B cell (primary cell): ENCODE measurements around the gene SPPL2A. TPM values are rescaled to one million over a fixed set of nuclear protein-coding genes. Genes with fewer than 3 reads are reported as not detected.

Experiments used
- ATAC-seq: fragments of 200-7000 bp; cut with Tn5 transposase; one replicate; pipeline ENCODE4 v1.10.0; 2021; ENCODE audit warnings: low read depth, mild to moderate bottlenecking, moderate number of reproducible peaks, moderate library complexity
- CTCF ChIA-PET: fragments of 350-600 bp; sonication (Branson Sonifier 250); formaldehyde crosslinking; loops from one replicate; lab custom pipeline; 2021; ENCODE audit warnings: antibody characterized with exemption, inconsistent platforms; lab: Charles Lee
- POLR2A ChIA-PET: fragments of 350-600 bp; sonication (Branson Sonifier 250); formaldehyde crosslinking; loops from one replicate; lab custom pipeline; 2021; ENCODE audit warnings: antibody characterized with exemption; lab: Charles Lee
- DNase-seq: peaks from one replicate; pipeline ENCODE4 v3.0.0; 2013
- H2AFZ ChIP-seq: 2 replicates; pipeline ENCODE4 v1.6.1; 2012; ENCODE audit warnings: mild to moderate bottlenecking, low read depth, low read length; ENCODE audit not compliant: insufficient read depth, poor library complexity, severe bottlenecking
- H3K27ac ChIP-seq, 2 donors: 1 replicate in 1 of 2; 2 replicates in 1 of 2; pipeline ENCODE4 v1.5.1; 2012 to 2013; ENCODE audit warnings: low read length in 2 of 2, mild to moderate bottlenecking in 2 of 2, moderate library complexity in 1 of 2
- H3K27me3 ChIP-seq, 4 experiments: fragments of 200-600 bp in 1 of 4; sonication (generic) in 1 of 4; replicated peaks in 1 of 4; 1 replicate in 2 of 4; 2 replicates in 2 of 4; pipeline versions ENCODE4 v1.6.1 to v1.7.0; 2013 to 2016; ENCODE audit warnings: low read length in 3 of 4, mild to moderate bottlenecking in 2 of 4, mixed read lengths in 1 of 4, moderate library complexity in 1 of 4; ENCODE audit not compliant: insufficient read depth in 4 of 4, control insufficient read depth in 3 of 4; ENCODE audit errors: control extremely low read depth in 1 of 4
- H3K36me3 ChIP-seq, 2 experiments: replicated peaks in 1 of 2; 1 replicate in 1 of 2; 2 replicates in 1 of 2; pipeline versions ENCODE4 v1.6.1 to v1.7.1; 2013; ENCODE audit warnings: low read length in 1 of 2; ENCODE audit not compliant: insufficient read depth in 2 of 2, control insufficient read depth in 1 of 2; ENCODE audit errors: control extremely low read depth in 1 of 2, extremely low read depth in 1 of 2
- H3K4me1 ChIP-seq, 2 donors: fragments of 200-600 bp in 1 of 2; sonication (generic) in 1 of 2; 1 replicate in 1 of 2; 2 replicates in 1 of 2; pipeline versions ENCODE4 v1.5.1 to v1.6.1; 2013 to 2017; ENCODE audit warnings: low read length in 2 of 2; ENCODE audit not compliant: control insufficient read depth in 2 of 2, insufficient read depth in 2 of 2
- H3K4me2 ChIP-seq: replicated peaks from 2 replicates; pipeline ENCODE3; 2012; ENCODE audit warnings: mild to moderate bottlenecking, low read depth, low read length; ENCODE audit not compliant: poor library complexity, severe bottlenecking
- H3K4me3 ChIP-seq, 5 experiments: fragments of 200-600 bp in 1 of 5; sonication (generic) in 1 of 5; 1 replicate in 3 of 5; 2 replicates in 2 of 5; pipeline versions ENCODE4 v1.5.1 to v1.7.0; 2011 to 2016; ENCODE audit warnings: low read length in 4 of 5, mild to moderate bottlenecking in 4 of 5, low read depth in 2 of 5, control low read depth in 1 of 5, moderate library complexity in 1 of 5; ENCODE audit not compliant: insufficient read depth in 1 of 5; ENCODE audit errors: control extremely low read depth in 1 of 5, extremely low read depth in 1 of 5
- H3K79me2 ChIP-seq: fragments of 200-600 bp; sonication (generic); one replicate; pipeline ENCODE4 v1.6.0; 2016; ENCODE audit warnings: low read length; ENCODE audit not compliant: control insufficient read depth, insufficient read depth
- H3K9ac ChIP-seq: fragments of 200-600 bp; sonication (generic); 2 replicates; pipeline ENCODE4 v1.6.1; 2017; ENCODE audit warnings: mild to moderate bottlenecking, low read length, moderate library complexity
- H3K9me3 ChIP-seq, 3 donors: one replicate each; pipeline versions ENCODE4 v1.6.1 to v1.7.1; 2013; ENCODE audit warnings: low read length in 2 of 3; ENCODE audit not compliant: control insufficient read depth in 2 of 3, insufficient read depth in 1 of 3; ENCODE audit errors: control extremely low read depth in 1 of 3
- H4K20me1 ChIP-seq: 2 replicates; pipeline ENCODE4 v1.6.0; 2012; ENCODE audit warnings: mild to moderate bottlenecking, low read length; ENCODE audit not compliant: insufficient read depth, control insufficient read depth, poor library complexity, severe bottlenecking
- H3K27ac Mint-ChIP-seq: one replicate; pipeline ENCODE4 v1.8.0; 2021; ENCODE audit warnings: mixed read lengths
- H3K27me3 Mint-ChIP-seq: one replicate; pipeline ENCODE4 v1.8.0; 2021; ENCODE audit warnings: mixed read lengths
- H3K4me1 Mint-ChIP-seq: one replicate; pipeline ENCODE4 v1.8.0; 2021; ENCODE audit warnings: mixed read lengths
- H3K4me3 Mint-ChIP-seq: one replicate; pipeline ENCODE4 v1.8.0; 2021; ENCODE audit warnings: mixed read lengths
- H3K9me3 Mint-ChIP-seq: one replicate; pipeline ENCODE4 v1.8.0; 2022; ENCODE audit warnings: mixed read lengths; ENCODE audit not compliant: insufficient read depth
- CTCF ChIP-seq: fragments of 200-600 bp; IDR thresholded peaks from one replicate; pipeline ENCODE4 v1.8.0; 2022; ENCODE audit warnings: antibody characterized with exemption, mild to moderate bottlenecking
- EZH2 ChIP-seq: IDR thresholded peaks from 2 replicates; pipeline ENCODE4 v1.6.1; 2012; ENCODE audit warnings: borderline replicate concordance, low read depth, mild to moderate bottlenecking, moderate library complexity, low read length; ENCODE audit not compliant: insufficient read depth, poor library complexity, severe bottlenecking
- WGBS: methylation state at CpG from one replicate; pipeline ENCODE4 v1.1.5; 2013; ENCODE audit warnings: missing lambda C conversion rate; ENCODE audit not compliant: insufficient coverage; 5-methylcytosine and 5-hydroxymethylcytosine counted together
- intact Hi-C: fragments of 100-400 bp; cut with micrococcal nuclease; formaldehyde crosslinking; loops from one replicate; pipeline ENCODE4 v1.10.0; 2022
- polyA plus RNA-seq: library from polyadenylated mRNA; depleted of rRNA; stranded (reverse); fragments of >200 nt; gene quantifications from 2 replicates; pipeline ENCODE4 v1.2.3, GENCODE V29; 2012
- total RNA-seq, 2 donors: library from RNA; stranded (reverse); fragments of 120-200 nt in 1 of 2; gene quantifications; 1 replicate in 1 of 2; 2 replicates in 1 of 2; pipeline versions ENCODE4 v1.2.3 to v1.2.4, GENCODE V29; 2013 to 2022

SPPL2A gene
- total and polyA plus RNA-seq, 2 donors (not counting 1 experiment from before 2014, with no cell fraction given), result 34.6 to 78.3 TPM

DNA sequence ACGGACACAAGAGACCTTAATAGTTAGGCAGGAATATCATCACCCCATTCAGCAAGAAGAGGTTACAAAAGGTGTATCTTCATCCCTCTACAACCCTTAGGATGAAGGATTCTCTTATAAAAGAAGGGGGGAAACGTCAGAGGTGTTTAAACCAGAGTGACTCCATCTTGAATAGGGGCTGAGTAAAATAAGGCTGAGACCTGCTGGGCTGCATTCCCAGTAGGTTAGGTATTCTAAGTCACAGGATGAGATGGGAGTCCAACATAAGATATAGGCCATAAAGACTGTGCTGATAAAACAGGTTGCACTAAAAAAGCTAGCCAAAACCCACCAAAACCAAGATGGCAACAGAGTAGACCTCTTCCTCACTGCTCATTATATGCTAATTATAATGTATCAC is 95.4 kb downstream of the SPPL2A start:
- peaks cover 86% of the 10 kb centered on the region for H3K79me2 ChIP-seq

DNA sequence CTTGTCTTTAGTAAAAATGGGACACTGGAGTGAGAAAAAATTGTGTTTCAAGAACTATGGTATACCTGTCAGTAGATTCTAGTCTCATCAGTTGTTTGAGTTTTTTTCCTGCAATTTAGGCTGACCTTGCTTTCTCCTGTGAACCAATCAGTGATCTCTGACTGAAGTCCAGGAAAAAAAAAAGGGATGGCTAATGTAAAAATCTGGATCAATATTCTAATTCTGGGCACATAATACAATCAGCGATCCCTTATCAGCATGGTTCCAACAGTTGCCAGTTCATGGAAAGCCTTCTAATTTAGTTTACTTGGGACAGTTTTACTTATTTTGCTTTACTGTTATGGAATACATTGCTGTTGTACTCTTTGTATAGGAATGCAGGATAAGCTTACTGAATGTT is 95.9 kb downstream of the SPPL2A start:
- H4K20me1 ChIP-seq, result peaks cover 82% of the 10 kb centered on the region
- CTCF ChIA-PET, result interaction anchor here (1.5 kb wide), 1 partner anchor 207 kb away, joined by 4 read pairs; no protein-coding TSS in a partner anchor
- ATAC-seq, result no peak
- no peak for DNase-seq
- no peak overlapping the region for H3K27ac ChIP-seq
- Mint-ChIP-seq H3K4me3 (no peak overlapping the region), H3K27me3 (no peaks in the 10 kb centered on the region), H3K9me3 (no peaks in the 10 kb centered on the region), H3K4me1 (peaks cover 17% of the 10 kb centered on the region), H3K27ac (no peak overlapping the region)
- no peak overlapping the region for H3K9ac ChIP-seq
- peaks cover 86% of the 10 kb centered on the region for H3K79me2 ChIP-seq
- H3K9me3 ChIP-seq, result no peaks in the 10 kb centered on the region
- peaks cover 1 to 12% of the 10 kb centered on the region in 2 experiments for H3K36me3 ChIP-seq
- intact Hi-C loops, result no loop called here
- no CpG with 5 or more reads among the region's 1 CpG for WGBS
- no peak overlapping the region for H3K4me2 ChIP-seq
- TF ChIP-seq CTCF, result no peak
- TF ChIP-seq EZH2, result no peak
- POLR2A ChIA-PET, result interaction anchor here (0.6 kb wide), 1 partner anchor 70 kb away, joined by 7 read pairs; no protein-coding TSS in a partner anchor
- H2AFZ ChIP-seq, result no peak overlapping the region
- no peaks in the 10 kb centered on the region for H3K4me1 ChIP-seq
- no peak overlapping the region for H3K4me3 ChIP-seq
- H3K27me3 ChIP-seq, result no peaks in the 10 kb centered on the region

More for the DNA sequence above, 95.4 kb downstream of the SPPL2A start:
- H3K4me3 ChIP-seq, result no peak overlapping the region
- Mint-ChIP-seq H3K4me1 (peaks cover 20% of the 10 kb centered on the region), H3K9me3 (no peaks in the 10 kb centered on the region), H3K27ac (no peak overlapping the region), H3K27me3 (no peaks in the 10 kb centered on the region), H3K4me3 (no peak overlapping the region)
- WGBS, result no CpG with 5 or more reads among the region's 2 CpGs
- no peak overlapping the region for H3K27ac ChIP-seq
- H3K9ac ChIP-seq, result no peak overlapping the region
- intact Hi-C loops, result no loop called here
- ATAC-seq (no peak), DNase-seq (no peak)
- H3K27me3 ChIP-seq, result no peaks in the 10 kb centered on the region
- H3K36me3 ChIP-seq, result peaks cover 4 to 8% of the 10 kb centered on the region in 2 experiments
- H3K4me1 ChIP-seq, result no peaks in the 10 kb centered on the region
- no peaks in the 10 kb centered on the region for H3K9me3 ChIP-seq
- no peak for TF ChIP-seq EZH2
- TF ChIP-seq CTCF, result no peak
- CTCF ChIA-PET, result interaction anchor here (1.5 kb wide), 1 partner anchor 207 kb away, joined by 4 read pairs; no protein-coding TSS in a partner anchor
- no peak overlapping the region for H3K4me2 ChIP-seq
- peaks cover 82% of the 10 kb centered on the region for H4K20me1 ChIP-seq
- POLR2A ChIA-PET, result no interaction called here
- no peak overlapping the region for H2AFZ ChIP-seq
